ENCODE measurements around the gene PRKAA1. TPM values are rescaled to one million over a fixed set of nuclear protein-coding genes. Genes with fewer than 3 reads are reported as not detected.

Gene PRKAA1
- 113 and 135 TPM in 2 replicates for total RNA-seq

DNA sequence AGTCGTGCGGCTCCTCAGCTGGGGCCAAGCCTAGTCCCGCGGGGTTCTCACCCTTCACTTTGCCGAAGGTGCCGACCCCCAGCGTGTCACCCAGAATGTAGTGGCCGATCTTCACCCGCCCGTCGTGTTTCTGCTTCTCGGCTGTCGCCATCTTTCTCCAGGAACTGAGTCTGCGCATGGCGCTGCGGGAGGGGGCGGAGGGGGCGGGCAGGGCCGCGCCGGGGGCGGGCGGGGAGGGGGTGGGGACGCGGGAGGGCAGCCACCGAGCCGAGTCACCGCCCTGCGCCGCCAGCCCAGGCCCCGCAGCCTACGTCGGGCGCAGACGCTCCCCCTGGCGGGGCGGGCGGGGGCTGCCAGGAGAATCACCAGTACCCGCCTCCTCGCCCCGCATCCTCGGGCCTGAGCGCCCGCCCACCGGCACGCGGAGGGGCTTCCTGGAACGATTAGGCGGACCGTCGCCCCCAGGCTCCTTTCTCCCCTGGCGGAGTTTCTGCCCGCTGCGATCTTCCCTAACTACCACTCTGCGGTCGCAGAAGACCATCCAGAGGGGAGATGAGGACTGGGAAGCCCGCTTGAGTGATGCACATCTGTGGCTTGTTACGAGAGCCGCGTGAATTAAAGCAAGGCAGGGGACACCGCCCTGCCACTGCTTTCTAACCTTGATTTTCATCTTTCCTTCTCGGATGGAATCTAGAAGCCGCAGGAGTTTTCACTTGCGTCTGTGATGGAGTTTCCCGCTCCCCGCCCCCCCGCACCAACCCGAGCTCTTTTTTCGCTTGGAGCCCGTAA is at the start of gene PRKAA1:
TSS of gene PRKAA1 (minus strand) at position 363 of the 789 bp plus-strand sequence. CDS start at position 178, 185 bp downstream.

DNA sequence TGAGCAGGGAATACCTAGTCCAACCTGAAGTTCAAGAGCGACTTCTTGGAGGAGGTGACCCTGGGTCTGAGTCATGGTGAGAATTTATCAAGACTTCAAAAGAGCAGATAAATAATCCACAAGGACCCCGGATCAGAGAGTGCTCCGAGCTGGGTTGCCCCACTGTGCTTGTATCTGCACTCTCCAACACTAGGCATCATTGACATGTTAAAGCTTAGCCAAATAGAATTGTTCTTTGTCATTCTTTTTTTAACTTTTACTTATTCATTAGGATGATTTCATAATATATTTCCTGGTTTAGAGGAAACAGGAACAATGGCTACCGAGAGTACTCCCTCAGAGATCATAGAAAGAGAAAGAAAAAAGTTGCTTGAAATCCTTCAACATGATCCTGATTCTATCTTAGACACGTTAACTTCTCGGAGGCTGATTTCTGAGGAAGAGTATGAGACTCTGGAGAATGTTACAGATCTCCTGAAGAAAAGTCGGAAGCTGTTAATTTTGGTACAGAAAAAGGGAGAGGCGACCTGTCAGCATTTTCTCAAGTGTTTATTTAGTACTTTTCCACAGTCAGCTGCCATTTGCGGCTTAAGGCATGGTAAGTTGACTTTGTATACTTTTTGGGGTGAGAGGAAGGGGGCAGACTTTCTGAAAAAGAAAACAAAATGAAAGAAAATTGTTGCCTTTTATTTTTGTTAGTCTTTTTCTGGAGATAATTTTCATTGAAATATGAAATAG is 43.1 kb upstream of the PRKAA1 start, which contains the start of gene CARD6:
TSS of gene CARD6 (plus strand) at position 300 of the 738 bp plus-strand sequence. CDS start at position 316, 16 bp downstream.

DNA sequence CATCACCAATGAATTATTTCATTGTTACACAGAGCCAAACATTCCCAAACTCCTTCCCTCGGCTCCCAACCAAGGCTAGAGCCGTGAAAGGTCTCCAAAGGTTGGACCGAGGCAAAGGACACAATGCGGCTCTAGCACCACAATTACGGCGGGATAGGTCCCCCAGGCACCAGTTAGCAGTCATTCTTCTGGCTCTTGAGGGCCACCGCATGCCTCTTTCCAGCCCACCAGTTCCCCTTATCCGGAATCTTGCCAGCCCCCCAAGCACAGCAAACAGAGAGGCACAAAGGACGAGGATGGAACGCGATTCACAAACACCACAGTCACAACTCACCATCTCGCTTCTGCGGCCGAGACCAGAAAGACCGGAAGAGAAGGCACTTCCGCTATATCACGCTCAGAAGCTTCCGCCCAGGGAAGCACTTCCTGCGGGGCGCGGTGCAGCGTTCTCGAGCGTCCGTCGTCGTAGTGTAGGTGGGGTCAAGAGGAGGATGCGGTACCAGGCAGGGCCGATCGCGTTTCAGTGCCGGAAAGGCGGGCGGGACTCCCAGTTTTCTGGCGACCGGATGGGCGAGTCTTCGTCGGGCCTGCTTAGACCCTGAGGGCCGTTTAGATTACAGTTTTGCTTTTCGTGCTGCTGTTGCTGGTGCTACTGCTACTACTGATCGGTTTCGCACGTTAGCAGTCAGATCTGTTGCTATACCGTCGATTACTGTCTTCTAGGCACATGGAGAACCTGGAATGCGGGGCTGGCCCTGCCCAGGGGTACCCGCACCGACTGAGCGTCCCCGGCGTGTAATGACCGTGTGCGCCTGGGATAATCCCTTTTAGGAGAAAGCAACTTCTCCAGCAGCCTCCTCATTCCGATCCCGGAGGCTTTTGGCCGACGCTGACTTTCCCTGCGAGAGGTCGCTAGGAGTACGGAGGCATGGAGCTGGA is 36.9 kb upstream of the PRKAA1 start, which contains the start of gene RPL37:
TSS of gene RPL37 (minus strand) at position 374 of the 939 bp plus-strand sequence. CDS start at position 337, 37 bp downstream.

DNA sequence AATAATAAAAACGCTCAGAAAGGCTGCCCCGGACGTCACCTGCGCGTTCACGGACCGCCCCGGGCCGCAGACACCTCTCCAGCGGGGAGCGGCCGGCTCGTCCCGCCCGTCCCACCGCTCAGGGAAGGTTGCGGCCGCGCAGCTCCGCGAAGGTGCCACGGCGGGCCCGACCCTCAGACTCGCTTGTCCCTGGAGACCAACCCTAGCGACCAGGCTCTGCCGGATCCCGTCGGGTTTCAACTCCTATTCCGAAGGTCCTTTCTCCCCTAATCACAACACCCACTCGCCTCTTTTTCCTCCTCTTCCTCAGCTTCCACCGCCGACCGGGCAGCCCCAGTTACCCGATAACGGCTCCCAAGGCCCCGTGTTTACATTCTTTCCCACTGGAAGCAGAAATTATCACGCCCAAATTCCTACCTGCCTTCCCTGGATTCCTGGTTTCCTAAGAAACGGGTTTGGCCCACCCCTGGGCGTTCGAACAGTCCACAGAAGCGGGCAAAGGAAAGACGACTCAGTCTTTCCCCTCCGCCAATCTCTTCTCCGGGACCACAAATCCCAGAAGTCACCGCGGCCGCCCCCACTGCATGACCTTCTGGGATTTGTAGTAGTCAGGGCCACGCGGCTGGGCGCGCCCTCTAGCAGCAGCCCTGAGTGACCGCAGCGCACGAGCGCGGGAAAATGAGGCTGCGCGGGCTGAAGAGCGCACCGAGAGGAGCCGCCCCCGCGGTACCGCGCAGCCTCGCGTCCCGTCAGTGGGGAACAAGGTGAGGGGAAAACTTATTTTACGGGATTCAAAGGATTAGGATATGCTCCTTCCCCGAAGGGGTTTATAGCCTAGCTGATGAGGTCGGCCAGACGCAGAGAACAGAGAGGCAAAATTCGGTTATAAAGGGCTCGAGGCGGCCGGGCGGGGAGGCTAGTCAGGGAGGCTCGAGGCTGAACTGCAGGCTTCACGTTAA is 42.5 kb downstream of the PRKAA1 start, which contains the start of gene TTC33:
TSS of gene TTC33 (minus strand) at position 555 of the 959 bp plus-strand sequence. CDS start 8,943 bp downstream, outside the sequence.

Other genes starting within 250 kb of the PRKAA1 start
- 1.5 and 2.7 TPM in 2 replicates for gene PTGER4, start 118.5 kb downstream of the PRKAA1 start, total RNA-seq
- 14.7 and 16.3 TPM in 2 replicates for gene TTC33, start 42.4 kb downstream of the PRKAA1 start, total RNA-seq
- gene RPL37, start 36.8 kb upstream of the PRKAA1 start, total RNA-seq, result 165 and 192 TPM in 2 replicates
- gene CARD6, start 43.0 kb upstream of the PRKAA1 start, total RNA-seq, result 2.0 and 4.2 TPM in 2 replicates
- not detected in 2 replicates for gene C7, start 111.1 kb upstream of the PRKAA1 start, total RNA-seq

All from smooth muscle cell of the umbilical artery (primary cell).